RWPE2 (cell line): ENCODE measurements around the gene ARHGEF28.

Experiments used
- ATAC-seq: fragments of 200-7000 bp; cut with Tn5 transposase; 3 replicates; pipeline ENCODE4 v1.9.1; 2021; ENCODE audit warnings: low read depth
- DNase-seq: peaks from one replicate; pipeline ENCODE4 v3.0.0-alpha.2; 2020; ENCODE audit warnings: low spot score
- H3K27ac ChIP-seq: fragments of 450-650 bp; 2 replicates; pipeline ENCODE4 v1.5.1; 2017; ENCODE audit warnings: mild to moderate bottlenecking; ENCODE audit not compliant: poor library complexity, severe bottlenecking
- H3K27me3 ChIP-seq: fragments of 250-450 bp; sonication (Bioruptor Pico); 2 replicates; pipeline ENCODE4 v1.5.1; 2021; ENCODE audit warnings: mild to moderate bottlenecking, moderate library complexity; ENCODE audit not compliant: insufficient read depth, poor library complexity, severe bottlenecking
- H3K36me3 ChIP-seq: fragments of 250-450 bp; sonication (Bioruptor Pico); 2 replicates; pipeline ENCODE4 v1.5.1; 2020; ENCODE audit warnings: low read depth, mild to moderate bottlenecking, moderate library complexity
- H3K4me1 ChIP-seq: fragments of 250-450 bp; sonication (Bioruptor Pico); 2 replicates; pipeline ENCODE4 v1.5.1; 2021; ENCODE audit warnings: mild to moderate bottlenecking, moderate library complexity; ENCODE audit not compliant: insufficient read depth, poor library complexity, severe bottlenecking
- H3K4me3 ChIP-seq: fragments of 250-450 bp; sonication (Bioruptor Pico); 2 replicates; pipeline ENCODE4 v1.5.1; 2021; ENCODE audit warnings: mild to moderate bottlenecking, moderate library complexity; ENCODE audit not compliant: severe bottlenecking
- H3K9me3 ChIP-seq: fragments of 250-450 bp; sonication (Bioruptor Pico); 2 replicates; pipeline ENCODE4 v1.5.1; 2021; ENCODE audit warnings: mild to moderate bottlenecking, moderate library complexity; ENCODE audit not compliant: severe bottlenecking
- TF ChIP-seq, protein P1 (sequence below): fragments of 450-650 bp; IDR thresholded peaks from one replicate; pipeline ENCODE4 v1.5.1; 2017; ENCODE audit warnings: mild to moderate bottlenecking, moderate library complexity; ENCODE audit not compliant: poor library complexity, severe bottlenecking

The ARHGEF28 gene

DNA sequence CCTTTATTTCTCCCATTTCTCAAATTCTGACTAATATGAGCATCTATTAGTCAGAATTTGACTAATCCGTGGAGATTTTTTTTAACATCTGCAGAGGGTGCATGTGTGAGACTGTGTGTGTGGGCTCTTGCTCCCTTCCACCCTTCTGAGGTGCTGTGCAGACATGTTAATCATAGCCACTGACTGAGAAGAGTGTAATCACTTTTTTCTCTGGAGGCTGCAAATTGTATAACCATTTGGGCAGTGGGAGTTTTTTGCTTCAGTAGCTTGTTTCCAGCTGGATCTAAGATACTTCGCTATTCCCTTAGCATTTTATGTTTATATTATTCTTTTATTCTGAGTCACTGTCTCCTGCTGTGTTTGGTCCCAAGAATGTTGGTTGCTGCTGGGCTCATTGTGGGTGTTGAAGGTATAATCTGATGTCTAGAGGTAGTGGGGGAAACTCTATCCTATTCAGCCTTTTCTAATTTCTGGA is 66.2 kb downstream of the ARHGEF28 start:
- TF ChIP-seq, protein P1, sequence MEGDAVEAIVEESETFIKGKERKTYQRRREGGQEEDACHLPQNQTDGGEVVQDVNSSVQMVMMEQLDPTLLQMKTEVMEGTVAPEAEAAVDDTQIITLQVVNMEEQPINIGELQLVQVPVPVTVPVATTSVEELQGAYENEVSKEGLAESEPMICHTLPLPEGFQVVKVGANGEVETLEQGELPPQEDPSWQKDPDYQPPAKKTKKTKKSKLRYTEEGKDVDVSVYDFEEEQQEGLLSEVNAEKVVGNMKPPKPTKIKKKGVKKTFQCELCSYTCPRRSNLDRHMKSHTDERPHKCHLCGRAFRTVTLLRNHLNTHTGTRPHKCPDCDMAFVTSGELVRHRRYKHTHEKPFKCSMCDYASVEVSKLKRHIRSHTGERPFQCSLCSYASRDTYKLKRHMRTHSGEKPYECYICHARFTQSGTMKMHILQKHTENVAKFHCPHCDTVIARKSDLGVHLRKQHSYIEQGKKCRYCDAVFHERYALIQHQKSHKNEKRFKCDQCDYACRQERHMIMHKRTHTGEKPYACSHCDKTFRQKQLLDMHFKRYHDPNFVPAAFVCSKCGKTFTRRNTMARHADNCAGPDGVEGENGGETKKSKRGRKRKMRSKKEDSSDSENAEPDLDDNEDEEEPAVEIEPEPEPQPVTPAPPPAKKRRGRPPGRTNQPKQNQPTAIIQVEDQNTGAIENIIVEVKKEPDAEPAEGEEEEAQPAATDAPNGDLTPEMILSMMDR, result no peak
- no peaks in the 10 kb centered on the region for H3K27me3 ChIP-seq
- peaks cover 27% of the 10 kb centered on the region for H3K4me1 ChIP-seq
- H3K4me3 ChIP-seq, result no peak overlapping the region
- peak overlapping the region; percentile 67 for H3K27ac ChIP-seq
- no peaks in the 10 kb centered on the region for H3K9me3 ChIP-seq
- ATAC-seq (peak; percentile 96), DNase-seq (no peak)
- peaks cover 33% of the 10 kb centered on the region for H3K36me3 ChIP-seq

GRCh38 chr5:73692981-73693380 is 67.0 kb downstream of the ARHGEF28 start:
- DNase-seq (no peak), ATAC-seq (no peak)
- H3K27ac ChIP-seq, result peak overlapping the region; percentile 67
- H3K9me3 ChIP-seq, result no peaks in the 10 kb centered on the region
- no peaks in the 10 kb centered on the region for H3K27me3 ChIP-seq
- no peak overlapping the region for H3K4me3 ChIP-seq
- TF ChIP-seq, protein P1, result no peak
- H3K4me1 ChIP-seq, result peaks cover 27% of the 10 kb centered on the region
- H3K36me3 ChIP-seq, result peaks cover 34% of the 10 kb centered on the region

- DNase-seq, result no peak
- TF ChIP-seq, protein P1, result peak; percentile 65
- Histone ChIP-seq H3K4me3 (no peak overlapping the region), H3K9me3 (no peaks in the 10 kb centered on the region), H3K36me3 (peaks cover 34% of the 10 kb centered on the region), H3K27ac (peak overlapping the region; percentile 67), H3K27me3 (no peaks in the 10 kb centered on the region), H3K4me1 (peaks cover 27% of the 10 kb centered on the region)
- ATAC-seq, result no peak
Observed at GRCh38 chr5:73693573-73694061, 67.6 kb downstream of the ARHGEF28 start.

GRCh38 chr5:73694089-73694488 is 68.1 kb downstream of the ARHGEF28 start:
- Histone ChIP-seq H3K4me3 (no peak overlapping the region), H3K27ac (peak overlapping the region; percentile 67)
- DNase-seq, result no peak

DNA sequence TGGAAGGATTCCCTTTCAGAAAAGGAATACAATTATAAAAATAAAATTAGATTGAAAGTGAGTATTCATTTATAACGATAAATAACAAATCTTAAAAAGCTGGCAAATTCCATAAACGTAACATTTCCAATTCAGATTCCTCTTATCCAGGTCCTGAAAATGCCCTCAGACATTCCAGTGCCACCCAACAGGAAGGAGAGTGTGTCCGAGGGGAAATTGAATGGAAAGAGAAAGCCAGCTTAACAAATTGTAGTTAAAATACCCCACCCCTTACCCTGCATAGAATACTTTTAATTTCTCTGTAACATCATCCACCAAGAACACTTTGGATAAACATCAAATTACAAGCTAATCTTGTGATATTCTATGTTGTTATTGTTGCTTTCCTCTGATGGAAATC is 72.0 kb downstream of the ARHGEF28 start:
- peaks cover 37% of the 10 kb centered on the region for H3K4me1 ChIP-seq
- no peak for DNase-seq
- no peak for ATAC-seq
- H3K4me3 ChIP-seq, result no peak overlapping the region
- H3K36me3 ChIP-seq, result peaks cover 30% of the 10 kb centered on the region
- no peak overlapping the region for H3K27ac ChIP-seq
- no peaks in the 10 kb centered on the region for H3K9me3 ChIP-seq
- TF ChIP-seq, protein P1, result no peak
- no peaks in the 10 kb centered on the region for H3K27me3 ChIP-seq

More at GRCh38 chr5:73694089-73694488, 68.1 kb downstream of the ARHGEF28 start:
- H3K36me3 ChIP-seq, result peaks cover 34% of the 10 kb centered on the region
- no peaks in the 10 kb centered on the region for H3K9me3 ChIP-seq
- TF ChIP-seq, protein P1, result no peak
- peaks cover 27% of the 10 kb centered on the region for H3K4me1 ChIP-seq
- H3K27me3 ChIP-seq, result no peaks in the 10 kb centered on the region
- ATAC-seq, result no peak
